Sigmoid colon (tissue), 7 donors: ENCODE results near the gene PCNX3. TPM values are rescaled to one million over a fixed set of nuclear protein-coding genes. Genes with fewer than 3 reads are reported as not detected.

Experiments used
- DNase-seq: peaks from one replicate; pipeline ENCODE4 v3.0.0-alpha.2; 2019
- H3K27ac ChIP-seq, 4 donors: fragments of 200-600 bp; sonication (generic); one replicate each; pipeline ENCODE4 v1.5.1; 2016 to 2019; ENCODE audit warnings: mild to moderate bottlenecking in 1 of 4
- H3K27me3 ChIP-seq, 3 donors: fragments of 200-600 bp; sonication (generic); one replicate each; pipeline ENCODE4 v1.5.1; 2019; ENCODE audit warnings: mild to moderate bottlenecking in 1 of 3
- H3K36me3 ChIP-seq, 4 donors: fragments of 200-600 bp; sonication (generic); one replicate each; pipeline ENCODE4 v1.5.1; 2016 to 2019
- H3K4me1 ChIP-seq, 4 donors: fragments of 200-600 bp; sonication (generic); one replicate each; pipeline ENCODE4 v1.5.1; 2017 to 2019
- H3K4me3 ChIP-seq, 4 donors: fragments of 200-600 bp; sonication (generic); one replicate each; pipeline ENCODE4 v1.5.1; 2017 to 2019; ENCODE audit warnings: mild to moderate bottlenecking in 2 of 4, moderate library complexity in 1 of 4
- H3K9me3 ChIP-seq, 4 donors: fragments of 200-600 bp in 3 of 4; sonication (generic) in 3 of 4; one replicate each; pipeline versions ENCODE4 v1.5.1 to v1.6.1; 2013 to 2019
- CTCF ChIP-seq, 4 experiments: fragments of 450-650 bp in 3 of 4; fragments of 200-600 bp in 1 of 4; IDR thresholded peaks; one replicate each; pipeline ENCODE4 v1.5.1; 2016 to 2019; ENCODE audit warnings: antibody characterized with exemption in 4 of 4, mild to moderate bottlenecking in 3 of 4, moderate library complexity in 2 of 4
- EP300 ChIP-seq, 4 donors: sonication (generic); formaldehyde crosslinking; IDR thresholded peaks; one replicate each; pipeline ENCODE4 v1.6.1; 2017; ENCODE audit warnings: antibody characterized with exemption in 4 of 4
- POLR2A ChIP-seq, 2 donors: fragments of 450-650 bp; IDR thresholded peaks; one replicate each; pipeline ENCODE4 v1.6.1; 2016; ENCODE audit warnings: antibody characterized with exemption in 2 of 2, mild to moderate bottlenecking in 2 of 2, moderate library complexity in 2 of 2
- POLR2AphosphoS5 ChIP-seq, 4 donors: sonication (generic); formaldehyde crosslinking; IDR thresholded peaks; one replicate each; pipeline ENCODE4 v1.6.1; 2017; ENCODE audit warnings: antibody characterized with exemption in 4 of 4
- WGBS, 2 donors: extraction: QIAGEN DNeasy Blood & Tissue Kit; methylation state at CpG; one replicate each; pipeline ENCODE4 v1.1.7; 2013; 5-methylcytosine and 5-hydroxymethylcytosine counted together
- intact Hi-C: fragments of 100-400 bp; cut with DNase I; formaldehyde crosslinking; loops from one replicate; pipeline ENCODE4 v1.15.1; 2023
- polyA plus RNA-seq, 3 donors: library from polyadenylated mRNA; stranded (reverse); fragments of 200-250 nt; gene quantifications; one replicate each; pipeline ENCODE4 v1.2.3, GENCODE V29; 2013
- total RNA-seq, 4 donors: library from RNA; depleted of rRNA; stranded (reverse); fragments of >200 nt; gene quantifications; one replicate each; pipeline ENCODE4 v1.1.0, GENCODE V29; 2016
- donor health status: healthy with polysubstance abuse.
- donor health status: Bipolar disorder and iron deficiency.
- donor health status: healthy.

Gene PCNX3
- total and polyA plus RNA-seq, 7 donors = 6.0 to 35.0 (median 11.0) TPM

- no peak overlapping the region for H3K4me3 ChIP-seq
- no peaks in the 10 kb centered on the region for H3K27me3 ChIP-seq
- TF ChIP-seq EP300 (IDR thresholded peaks at IDR 0.05) (no peak), CTCF (IDR thresholded peaks at IDR 0.05) (no peak), POLR2AphosphoS5 (IDR thresholded peaks at IDR 0.05) (no peak), POLR2A (IDR thresholded peaks at IDR 0.05) (no peak)
- H3K27ac ChIP-seq = no peak overlapping the region
- intact Hi-C loops = loop anchor here (5.0 to 10.0 kb wide), 2 partner anchors 78 to 185 kb away; no protein-coding TSS in a partner anchor
- WGBS, 2 donors = 96 to 97% methylated on average over 14 of the region's 14 CpGs
- no peaks in the 10 kb centered on the region for H3K9me3 ChIP-seq
- H3K4me1 ChIP-seq = peaks cover 0 to 5% (median 2%) of the 10 kb centered on the region in 4 donors
- DNase-seq = no peak
- peaks cover 45 to 98% (median 71%) of the 10 kb centered on the region in 4 donors for H3K36me3 ChIP-seq
Observed at GRCh38 chr11:65629579-65629978, 14.0 kb downstream of the PCNX3 start.

GRCh38 chr11:65630215-65630614, 14.6 kb downstream of the PCNX3 start:
- DNase-seq = no peak
- 83 to 95% methylated on average over 11 of the region's 11 CpGs for WGBS, 2 donors
- H3K9me3 ChIP-seq = no peaks in the 10 kb centered on the region
- TF ChIP-seq EP300 (IDR thresholded peaks at IDR 0.05) (no peak), CTCF (IDR thresholded peaks at IDR 0.05) (no peak), POLR2A (IDR thresholded peaks at IDR 0.05) (no peak), POLR2AphosphoS5 (IDR thresholded peaks at IDR 0.05) (no peak)
- no peak overlapping the region for H3K27ac ChIP-seq
- H3K4me1 ChIP-seq = peaks cover 0 to 5% (median 2%) of the 10 kb centered on the region in 4 donors
- H3K27me3 ChIP-seq = no peaks in the 10 kb centered on the region
- intact Hi-C loops = no loop called here
- no peak overlapping the region for H3K4me3 ChIP-seq
- H3K36me3 ChIP-seq = peaks cover 48 to 98% (median 71%) of the 10 kb centered on the region in 4 donors

- TF ChIP-seq POLR2AphosphoS5 (IDR thresholded peaks at IDR 0.05) (no peak), CTCF (IDR thresholded peaks at IDR 0.05) (no peak), POLR2A (IDR thresholded peaks at IDR 0.05) (no peak), EP300 (IDR thresholded peaks at IDR 0.05) (no peak)
- Histone ChIP-seq H3K9me3 (no peaks in the 10 kb centered on the region), H3K27me3 (no peaks in the 10 kb centered on the region), H3K4me3 (no peak overlapping the region), H3K27ac (no peak overlapping the region), H3K36me3 (peaks cover 49 to 85% (median 61%) of the 10 kb centered on the region in 4 donors), H3K4me1 (peaks cover 0 to 15% (median 12%) of the 10 kb centered on the region in 4 donors)
- intact Hi-C loops = no loop called here
- DNase-seq = no peak
- WGBS, 2 donors = 84 to 86% methylated on average over 20 of the region's 20 CpGs
Observed at GRCh38 chr11:65633390-65634108, 18.0 kb downstream of the PCNX3 start.

GRCh38 chr11:65634109-65634436, 18.5 kb downstream of the PCNX3 start:
- DNase-seq = no peak
- Histone ChIP-seq H3K9me3 (no peaks in the 10 kb centered on the region), H3K4me3 (no peak overlapping the region), H3K27ac (no peak overlapping the region), H3K27me3 (no peaks in the 10 kb centered on the region), H3K4me1 (peaks cover 0 to 21% (median 17%) of the 10 kb centered on the region in 4 donors), H3K36me3 (peaks cover 44 to 80% (median 56%) of the 10 kb centered on the region in 4 donors)
- TF ChIP-seq EP300 (IDR thresholded peaks at IDR 0.05) (no peak), POLR2AphosphoS5 (IDR thresholded peaks at IDR 0.05) (no peak), CTCF (IDR thresholded peaks at IDR 0.05) (no peak), POLR2A (IDR thresholded peaks at IDR 0.05) (no peak)
- 92 to 93% methylated on average over 14 of the region's 14 CpGs for whole genome bisulfite sequencing, 2 donors
- intact Hi-C loops = no loop called here
